ENCODE measurements around the gene POU2F3.

DNA sequence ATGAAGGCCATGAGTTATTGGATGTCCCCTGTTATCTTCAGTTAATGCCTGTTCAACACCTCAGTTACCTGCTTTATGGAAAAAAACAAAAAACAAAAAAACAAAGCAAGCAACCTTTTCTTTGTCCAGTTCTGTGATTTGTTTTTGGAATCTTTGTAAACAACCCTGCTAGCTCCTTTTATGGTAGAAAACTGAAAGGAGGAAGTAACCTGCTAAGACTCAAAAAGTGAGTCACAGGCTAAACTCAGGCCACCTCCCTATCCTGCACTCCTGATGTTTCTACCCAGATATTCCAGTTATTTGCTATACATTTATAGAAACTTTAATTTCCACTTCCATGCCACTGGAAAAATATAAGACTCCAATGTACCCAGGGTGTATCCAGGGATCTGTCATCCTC lies 64.6 kb downstream of the POU2F3 start:
- TF ChIP-seq, protein P1, sequence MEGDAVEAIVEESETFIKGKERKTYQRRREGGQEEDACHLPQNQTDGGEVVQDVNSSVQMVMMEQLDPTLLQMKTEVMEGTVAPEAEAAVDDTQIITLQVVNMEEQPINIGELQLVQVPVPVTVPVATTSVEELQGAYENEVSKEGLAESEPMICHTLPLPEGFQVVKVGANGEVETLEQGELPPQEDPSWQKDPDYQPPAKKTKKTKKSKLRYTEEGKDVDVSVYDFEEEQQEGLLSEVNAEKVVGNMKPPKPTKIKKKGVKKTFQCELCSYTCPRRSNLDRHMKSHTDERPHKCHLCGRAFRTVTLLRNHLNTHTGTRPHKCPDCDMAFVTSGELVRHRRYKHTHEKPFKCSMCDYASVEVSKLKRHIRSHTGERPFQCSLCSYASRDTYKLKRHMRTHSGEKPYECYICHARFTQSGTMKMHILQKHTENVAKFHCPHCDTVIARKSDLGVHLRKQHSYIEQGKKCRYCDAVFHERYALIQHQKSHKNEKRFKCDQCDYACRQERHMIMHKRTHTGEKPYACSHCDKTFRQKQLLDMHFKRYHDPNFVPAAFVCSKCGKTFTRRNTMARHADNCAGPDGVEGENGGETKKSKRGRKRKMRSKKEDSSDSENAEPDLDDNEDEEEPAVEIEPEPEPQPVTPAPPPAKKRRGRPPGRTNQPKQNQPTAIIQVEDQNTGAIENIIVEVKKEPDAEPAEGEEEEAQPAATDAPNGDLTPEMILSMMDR (conservative IDR thresholded peaks at IDR 0.05 in 1 of 2, IDR thresholded peaks at IDR 0.05 in 1 of 2; ENCODE audit: low read depth in 1 of 2, low read length in 2 of 2) = no peak
- no peak for TF ChIP-seq EZH2 (IDR thresholded peaks at IDR 0.05; ENCODE audit: low read length, missing control alignments)
